ENCODE results near the gene KLC3.
"Not testable (repeated sequence)": the region's sequence is repeated elsewhere in the genome, so short reads cannot be mapped to it uniquely, and the experiment has no call there.

The KLC3 gene

DNA sequence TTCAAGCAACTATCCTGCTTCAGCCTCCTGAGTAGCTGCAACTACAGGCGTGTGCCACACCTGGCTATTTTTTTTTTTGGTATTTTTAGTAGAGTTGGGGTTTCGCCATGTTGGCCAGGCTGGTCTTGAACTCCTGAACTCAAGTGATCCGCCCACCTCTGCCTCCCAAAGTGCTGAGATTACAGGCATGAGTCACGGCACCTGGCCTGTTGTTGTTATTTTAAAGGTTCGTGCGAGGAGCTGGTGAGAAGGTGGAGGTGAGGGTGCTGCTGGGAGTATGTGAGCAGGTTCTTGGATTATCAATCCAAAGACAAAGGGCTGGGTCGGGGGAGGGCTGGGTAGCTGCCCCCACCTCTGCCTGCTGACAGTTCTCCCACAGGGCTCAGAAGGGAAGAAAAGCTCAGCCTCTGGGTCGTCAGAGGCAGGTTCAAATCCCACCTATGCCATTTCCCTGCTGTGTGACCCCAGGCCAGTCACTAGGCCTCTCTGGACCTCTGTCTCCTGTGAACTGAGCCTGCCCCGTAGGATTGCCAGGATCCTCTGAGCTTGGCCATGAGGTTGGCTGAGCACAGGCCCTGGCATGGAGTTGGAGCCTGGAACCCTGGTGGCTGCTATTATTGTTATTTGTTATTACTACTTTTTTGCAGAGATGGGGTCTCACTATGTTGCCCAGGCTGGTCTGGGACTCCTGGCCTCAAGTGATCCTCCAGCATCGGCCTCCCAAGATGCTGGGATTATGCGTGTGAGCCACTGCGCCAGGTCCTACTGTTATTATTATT is 19.4 kb upstream of the KLC3 start:
- no peak for DNase-seq

DNA sequence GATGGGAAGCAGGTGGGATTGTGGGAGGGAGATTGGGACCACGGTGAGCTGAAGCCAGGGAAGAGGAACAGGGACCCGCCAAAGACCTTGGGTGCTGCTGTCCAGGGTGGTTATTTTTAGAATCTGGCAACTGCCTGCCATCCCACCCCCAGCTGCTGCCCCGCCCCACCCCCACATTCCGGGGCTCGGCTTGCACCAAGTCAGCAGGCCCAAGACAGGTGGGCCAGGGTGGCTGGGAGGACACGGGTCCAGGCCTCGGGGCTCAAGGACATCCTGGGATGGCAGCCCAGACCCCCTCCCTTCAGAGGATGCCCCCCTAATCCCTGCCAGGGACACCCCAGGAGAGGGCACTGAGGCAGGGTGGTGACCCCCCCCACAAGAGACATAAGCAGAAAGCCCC is 18.7 kb upstream of the KLC3 start:
- DNase-seq: no peak

DNA sequence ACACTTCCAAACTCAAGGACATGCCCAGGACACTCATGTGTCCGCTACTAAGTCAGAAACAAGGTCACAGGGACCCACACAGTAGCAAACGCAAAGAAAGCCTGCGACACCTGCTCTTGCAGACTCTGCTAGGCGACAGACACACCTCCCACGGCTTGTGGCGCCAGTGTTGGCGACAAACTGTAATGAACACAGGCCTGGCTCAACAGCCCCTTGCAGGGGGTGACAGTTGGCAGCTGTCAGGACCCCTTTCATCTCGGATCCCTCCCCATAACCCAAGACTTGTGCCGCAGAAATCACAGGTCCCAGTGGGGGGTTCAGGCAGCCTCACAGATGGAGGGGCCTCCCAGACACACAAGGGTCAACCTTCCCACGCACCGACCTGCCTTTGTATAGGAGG is 18.2 kb upstream of the KLC3 start:
- no peak for DNase-seq

DNA sequence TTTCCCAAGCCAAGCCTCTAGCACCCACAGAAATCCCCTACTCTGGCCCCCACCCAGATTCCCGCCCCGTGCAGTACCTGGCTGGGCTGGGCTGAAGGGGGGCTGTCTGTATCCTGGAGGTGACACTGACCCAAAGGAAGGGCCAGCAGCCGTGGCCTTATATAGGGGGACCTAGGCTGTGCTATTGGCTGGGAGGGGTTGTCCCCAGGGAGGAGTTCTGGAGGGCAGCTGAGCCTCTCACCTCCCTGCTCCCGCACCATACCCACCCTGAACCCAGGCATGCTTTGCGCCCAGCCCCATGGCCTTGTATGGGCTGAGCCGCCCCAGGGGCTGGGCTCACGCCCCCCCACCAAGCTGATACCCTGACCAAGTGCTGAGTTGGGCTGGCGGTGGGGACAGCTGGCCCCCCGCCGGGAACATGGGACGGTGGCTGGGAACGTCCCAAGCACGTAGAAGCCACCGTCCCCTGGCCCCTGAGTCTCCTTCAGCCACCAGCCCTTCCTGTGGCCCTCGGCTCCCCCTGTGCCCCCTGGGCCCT is 17.7 kb upstream of the KLC3 start, which contains the start of gene CKM:
TSS of gene CKM (minus strand) at position 132 of the 538 bp plus-strand sequence. CDS start 3,162 bp downstream, outside the sequence.
- no peak for DNase-seq

DNA sequence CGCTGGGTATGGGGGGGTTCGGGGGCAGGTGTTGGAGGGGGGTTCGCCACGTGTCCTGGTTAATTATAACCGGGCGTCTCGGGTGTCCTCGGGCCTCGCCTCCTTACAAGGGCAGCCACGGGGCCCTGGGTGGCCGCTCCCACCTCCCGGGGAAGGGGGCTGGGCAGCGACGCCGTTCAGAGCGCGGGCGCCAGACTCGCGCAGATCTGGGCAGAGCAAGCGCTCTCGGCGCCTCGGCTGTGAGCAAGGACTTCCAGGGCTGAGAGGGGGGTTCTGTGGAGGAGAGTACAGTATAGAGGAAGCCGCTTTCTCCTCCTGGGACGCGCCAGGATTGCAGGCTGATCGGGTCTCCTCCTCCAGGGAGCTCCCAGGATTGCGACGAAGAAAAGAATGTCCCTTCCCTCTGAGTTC is 16.9 kb upstream of the KLC3 start:
- DNase-seq: no peak

DNA sequence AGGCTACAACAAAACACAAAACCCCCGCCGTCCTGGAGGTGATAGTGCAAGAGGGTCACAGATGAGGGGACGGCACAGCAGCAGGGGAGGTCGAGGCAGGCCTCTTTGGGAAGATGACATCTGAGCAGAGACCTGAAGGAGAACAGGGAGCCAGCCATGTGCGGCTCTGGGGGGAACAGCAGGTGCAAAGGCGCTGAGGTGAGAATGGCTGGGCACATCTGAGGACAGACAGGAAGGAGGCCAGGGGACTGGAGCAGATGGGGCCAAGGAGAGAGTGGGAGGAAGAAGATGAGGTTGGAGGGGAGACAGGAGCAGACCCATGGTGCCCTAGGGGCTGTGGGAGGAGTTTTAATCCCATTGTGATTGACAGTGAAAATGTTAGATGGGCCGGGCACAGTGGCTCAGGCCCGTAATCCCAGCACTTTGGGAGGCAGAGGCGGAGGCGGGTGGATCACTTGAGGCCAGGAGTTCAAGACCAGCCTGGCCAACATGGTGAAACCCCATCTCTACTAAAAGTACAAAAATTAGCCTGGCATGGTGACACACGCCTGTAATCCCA is 16.1 kb upstream of the KLC3 start:
- DNase-seq: no peak

DNA sequence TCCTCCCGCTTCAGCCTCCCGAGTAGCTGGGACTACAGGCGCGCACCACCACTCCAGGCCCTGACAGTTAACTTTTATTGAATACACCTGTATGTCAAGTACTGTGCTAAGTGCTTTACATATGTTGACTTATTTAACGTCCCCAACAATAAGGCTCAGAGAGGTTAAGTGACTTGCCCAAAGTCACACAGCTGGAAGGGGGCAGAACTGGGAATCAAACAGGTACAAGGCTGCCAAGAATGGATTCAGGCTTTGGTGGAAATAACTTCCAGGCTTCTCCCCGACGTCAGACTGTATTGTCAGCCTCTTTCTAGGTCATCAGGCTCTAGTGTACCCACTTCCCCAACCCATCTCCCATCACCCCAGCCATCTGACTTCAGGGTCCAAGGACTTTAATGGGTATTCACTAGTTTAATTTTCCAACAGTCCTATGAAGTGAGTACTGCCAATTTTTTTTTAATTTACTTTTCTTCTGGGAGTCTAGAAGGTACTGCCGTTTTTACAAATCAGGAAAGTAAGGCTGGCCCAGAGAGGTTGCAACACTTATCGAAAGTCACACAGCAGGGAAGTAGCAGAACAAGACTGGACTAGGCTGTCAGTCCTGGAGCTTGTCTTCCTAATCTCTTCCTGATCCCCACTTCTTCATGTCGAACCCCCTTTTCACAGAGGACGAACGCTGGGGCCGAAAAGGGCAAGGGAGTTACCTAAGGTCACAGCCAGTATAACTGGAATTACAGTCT is 13.0 kb upstream of the KLC3 start:
- DNase-seq: no peak

DNA sequence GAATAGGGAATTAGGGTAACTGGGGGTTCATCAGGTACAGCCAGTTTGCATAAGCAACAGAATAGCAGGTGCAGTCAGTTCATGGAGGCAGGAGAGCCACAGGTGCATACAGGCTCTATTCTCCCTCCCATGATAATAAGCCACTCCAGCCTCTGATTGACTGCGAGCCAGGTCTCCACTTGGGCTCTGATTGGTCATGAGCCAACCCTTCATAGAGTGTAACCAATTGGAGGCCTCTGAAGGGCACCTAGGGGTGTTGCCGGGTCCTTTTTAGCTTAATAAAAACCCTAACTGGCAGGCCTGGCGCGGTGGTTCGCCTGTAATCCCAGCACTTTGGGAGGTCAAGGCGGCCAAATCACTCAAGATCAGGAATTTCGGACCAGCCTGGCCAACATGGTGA is 9.1 kb upstream of the KLC3 start:
- DNase-seq: no peak

DNA sequence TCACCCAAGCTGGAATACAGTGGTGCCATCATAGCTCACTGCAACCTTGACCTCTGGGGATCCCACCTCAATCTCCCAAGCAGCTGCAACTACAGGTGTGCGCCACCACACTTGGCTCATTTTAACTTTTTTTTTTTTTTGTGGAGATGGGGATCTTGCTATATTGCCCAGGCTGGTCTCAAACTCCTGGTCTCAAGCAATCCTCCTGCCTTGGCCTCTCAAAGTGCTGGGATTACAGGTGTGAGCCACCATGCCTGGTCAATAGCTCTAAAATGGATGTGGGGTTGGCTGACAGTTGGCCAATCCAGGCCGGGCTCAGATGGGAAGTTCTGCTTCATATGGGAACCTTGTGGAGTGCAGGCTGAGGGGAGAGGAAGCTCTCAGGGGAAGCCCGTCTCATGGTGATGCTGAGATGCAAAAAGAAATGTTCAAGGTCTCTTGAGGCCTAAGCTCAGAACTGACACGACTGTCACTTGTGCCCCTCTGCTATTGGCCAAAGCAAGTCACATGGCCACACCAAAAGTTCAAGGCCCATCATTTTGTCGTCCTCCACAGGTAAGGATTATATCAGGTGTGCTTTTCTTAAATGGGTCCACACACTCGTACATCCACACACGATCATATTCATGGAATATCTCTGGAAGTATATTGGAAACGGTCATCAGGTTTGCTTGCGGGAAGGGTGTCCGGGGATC is 6.8 kb upstream of the KLC3 start:
- no peak for DNase-seq

DNA sequence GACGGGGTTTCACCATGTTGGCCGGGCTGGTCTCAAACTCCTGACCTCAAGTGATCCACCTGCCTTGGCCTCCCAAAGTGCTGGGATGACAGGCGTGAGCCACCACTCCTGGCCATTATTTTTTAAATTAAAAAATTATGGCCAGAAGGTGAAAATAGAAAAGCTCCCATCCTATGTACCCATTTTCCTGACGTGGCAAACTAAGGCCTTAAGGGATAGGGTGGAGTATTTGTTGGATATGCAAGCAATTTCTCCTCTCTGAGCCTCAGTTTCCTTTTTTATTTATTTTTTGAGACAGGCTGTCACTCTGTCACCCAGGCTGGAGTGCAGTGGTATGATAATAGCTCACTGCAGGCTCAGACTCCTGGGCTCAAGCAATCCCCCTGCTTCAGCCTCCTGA is 5.7 kb upstream of the KLC3 start:
- DNase-seq: not testable (repeated sequence)

DNA sequence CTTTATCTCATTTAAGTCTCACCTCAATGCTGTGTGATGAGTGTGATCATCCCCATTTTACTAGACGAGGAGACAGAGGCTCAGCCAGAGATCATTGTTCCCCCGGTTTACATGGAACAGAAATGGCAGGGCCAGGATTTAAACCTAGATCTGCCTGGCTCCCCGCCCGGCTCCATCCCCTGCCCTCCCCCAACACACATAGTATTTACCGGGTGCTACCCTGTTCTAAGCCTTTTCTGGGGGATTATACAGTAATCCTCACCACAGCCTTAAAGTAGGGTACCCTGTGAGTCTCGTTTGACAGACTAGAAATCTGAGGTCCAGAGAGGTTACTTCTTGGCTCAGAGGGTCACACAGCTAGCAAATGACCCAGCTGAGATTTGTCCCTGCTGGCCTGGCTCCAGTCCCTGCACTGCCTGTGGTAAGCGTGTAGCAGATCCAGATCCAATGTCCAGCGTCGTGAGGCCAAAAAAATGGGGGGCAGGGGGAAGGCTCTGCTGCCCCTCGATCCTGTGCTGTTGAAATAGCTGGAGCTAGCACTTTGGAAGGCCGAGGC is 3.8 kb upstream of the KLC3 start:
- no peak for DNase-seq

DNA sequence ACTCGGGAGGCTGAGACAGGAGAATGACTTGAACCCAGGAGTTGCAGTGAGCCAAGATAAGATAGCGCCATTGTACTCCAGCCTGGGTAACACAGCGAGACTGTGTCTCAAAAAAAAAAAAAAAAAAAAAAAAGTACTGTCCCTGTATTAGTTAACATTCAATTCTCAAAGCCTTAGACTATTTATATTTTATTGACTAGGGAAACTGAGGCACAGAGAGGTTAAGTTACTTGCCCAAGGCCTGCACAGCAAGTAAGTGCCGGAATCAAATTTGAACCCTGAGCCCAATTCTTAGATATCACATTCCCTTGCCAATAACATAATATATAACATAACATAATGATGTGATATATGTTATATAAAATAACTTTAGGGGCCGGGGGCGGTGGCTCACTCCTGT is 921 bp upstream of the KLC3 start:
- no peak for DNase-seq

DNA sequence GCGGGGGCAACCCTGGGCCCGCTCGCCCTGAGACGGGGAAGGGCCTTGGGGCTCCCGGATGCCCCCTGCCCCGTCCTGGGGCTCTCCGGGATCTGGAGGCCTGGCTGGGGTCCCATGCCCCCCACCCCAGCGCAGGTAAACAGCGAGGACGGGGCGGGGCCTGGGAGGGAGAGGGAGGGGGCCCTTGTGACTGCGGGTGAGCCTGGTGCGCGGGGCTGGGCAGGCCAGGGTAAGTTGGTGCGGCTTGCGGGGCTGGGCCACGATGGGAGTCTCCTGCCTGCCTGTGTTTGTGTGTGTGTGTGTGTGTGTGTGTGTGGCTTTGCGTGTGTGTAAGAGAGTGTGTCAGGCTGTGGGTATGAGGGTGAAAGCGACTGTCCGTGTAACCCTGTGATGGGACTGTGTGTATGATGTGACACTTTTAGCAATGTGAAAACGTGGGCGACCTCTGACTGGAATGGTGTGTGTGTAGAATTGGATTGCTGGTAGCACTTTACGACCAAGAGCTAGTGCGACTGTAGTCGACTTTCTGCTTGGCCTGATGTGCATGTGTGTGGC is 426 bp downstream of the KLC3 start:
- no peak for DNase-seq

DNA sequence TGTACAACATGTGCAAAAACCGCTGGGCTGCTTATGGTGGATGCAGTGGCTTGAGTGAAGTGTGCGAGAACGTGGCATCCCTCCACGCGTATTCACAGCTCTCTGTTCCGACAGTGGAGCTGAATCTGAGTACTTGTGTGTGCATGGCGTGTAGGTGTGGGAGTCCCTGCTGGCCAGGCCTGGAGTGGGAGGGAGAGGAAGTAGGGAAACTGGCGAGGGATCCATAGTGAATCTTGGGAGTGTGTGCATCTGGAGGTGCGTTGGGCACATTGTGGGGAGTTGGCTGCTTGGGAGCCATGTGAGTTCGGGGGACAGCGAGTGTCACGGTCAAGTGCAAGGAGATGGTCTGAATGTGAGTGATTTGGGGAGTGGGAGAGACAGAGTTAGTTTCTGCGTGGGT is 2.4 kb downstream of the KLC3 start:
- no peak for DNase-seq

DNA sequence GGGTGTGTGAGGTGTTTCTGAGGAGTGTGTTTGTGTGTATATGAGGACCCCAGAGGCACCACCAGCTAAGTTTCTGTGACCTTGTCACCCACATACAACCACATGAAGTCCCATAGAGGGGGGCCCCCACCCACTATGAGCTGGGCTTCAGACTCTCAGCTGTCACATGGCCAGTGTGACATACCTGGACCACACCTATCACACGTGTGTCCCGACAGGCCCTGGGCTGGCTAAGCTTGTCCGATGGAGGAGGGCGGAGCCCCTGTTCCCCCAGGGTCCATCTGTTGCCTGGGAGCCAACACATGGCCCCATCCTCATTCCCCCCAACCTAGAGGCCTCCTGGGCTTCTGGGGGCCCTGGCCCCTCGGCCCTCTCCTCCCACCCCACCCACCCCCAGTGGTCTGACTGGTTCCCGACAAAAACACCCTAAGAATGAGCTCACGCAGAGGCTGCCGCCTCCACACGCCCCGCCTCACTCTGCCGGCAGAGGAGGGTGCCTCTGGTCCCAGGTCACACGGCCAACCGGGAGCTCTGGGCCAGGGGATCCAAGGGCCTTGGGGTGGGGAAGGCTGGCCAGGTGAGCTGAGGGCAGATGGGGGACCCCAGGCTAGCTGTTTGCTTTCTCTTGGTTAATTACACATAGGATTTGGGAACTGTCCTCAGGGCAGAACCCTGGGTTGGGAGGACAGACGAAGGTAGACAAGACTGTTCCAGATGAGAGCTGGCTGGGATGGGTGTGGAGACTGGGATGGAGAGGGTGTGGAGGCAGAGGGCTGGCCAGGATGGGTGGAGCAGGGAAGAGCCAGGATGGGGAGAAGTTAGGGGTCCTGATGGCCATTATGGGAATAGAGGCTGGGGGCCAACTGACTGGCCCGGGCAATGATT is 4.3 kb downstream of the KLC3 start:
- no peak for DNase-seq

DNA sequence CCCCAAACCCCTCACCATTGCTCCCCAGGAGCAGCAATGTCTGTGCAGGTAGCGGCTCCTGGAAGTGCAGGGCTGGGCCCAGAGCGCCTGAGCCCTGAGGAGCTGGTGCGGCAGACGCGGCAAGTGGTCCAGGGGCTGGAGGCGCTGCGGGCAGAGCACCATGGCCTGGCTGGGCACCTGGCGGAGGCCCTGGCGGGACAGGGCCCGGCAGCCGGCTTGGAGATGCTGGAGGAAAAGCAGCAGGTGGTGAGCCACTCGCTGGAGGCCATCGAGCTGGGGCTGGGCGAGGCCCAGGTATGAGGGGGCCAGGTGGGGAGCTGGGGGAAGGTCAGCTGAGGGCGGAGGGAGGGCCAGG is 4.9 kb downstream of the KLC3 start:
- DNase-seq: no peak

DNA sequence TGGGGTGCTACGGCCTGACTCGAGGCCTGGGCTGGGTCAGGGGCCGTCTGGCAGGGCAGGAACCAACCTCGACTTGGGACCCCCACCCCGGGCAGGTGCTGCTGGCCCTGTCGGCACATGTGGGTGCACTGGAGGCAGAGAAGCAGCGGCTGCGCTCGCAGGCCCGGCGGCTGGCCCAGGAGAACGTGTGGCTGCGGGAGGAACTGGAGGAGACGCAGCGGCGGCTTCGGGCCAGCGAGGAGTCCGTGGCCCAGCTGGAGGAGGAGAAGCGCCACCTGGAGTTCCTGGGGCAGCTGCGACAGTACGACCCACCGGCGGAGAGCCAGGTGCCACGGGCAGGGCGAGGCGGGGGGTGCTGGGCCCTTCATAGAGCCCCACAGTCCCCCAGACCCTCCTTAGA is 5.9 kb downstream of the KLC3 start:
- no peak for DNase-seq

DNA sequence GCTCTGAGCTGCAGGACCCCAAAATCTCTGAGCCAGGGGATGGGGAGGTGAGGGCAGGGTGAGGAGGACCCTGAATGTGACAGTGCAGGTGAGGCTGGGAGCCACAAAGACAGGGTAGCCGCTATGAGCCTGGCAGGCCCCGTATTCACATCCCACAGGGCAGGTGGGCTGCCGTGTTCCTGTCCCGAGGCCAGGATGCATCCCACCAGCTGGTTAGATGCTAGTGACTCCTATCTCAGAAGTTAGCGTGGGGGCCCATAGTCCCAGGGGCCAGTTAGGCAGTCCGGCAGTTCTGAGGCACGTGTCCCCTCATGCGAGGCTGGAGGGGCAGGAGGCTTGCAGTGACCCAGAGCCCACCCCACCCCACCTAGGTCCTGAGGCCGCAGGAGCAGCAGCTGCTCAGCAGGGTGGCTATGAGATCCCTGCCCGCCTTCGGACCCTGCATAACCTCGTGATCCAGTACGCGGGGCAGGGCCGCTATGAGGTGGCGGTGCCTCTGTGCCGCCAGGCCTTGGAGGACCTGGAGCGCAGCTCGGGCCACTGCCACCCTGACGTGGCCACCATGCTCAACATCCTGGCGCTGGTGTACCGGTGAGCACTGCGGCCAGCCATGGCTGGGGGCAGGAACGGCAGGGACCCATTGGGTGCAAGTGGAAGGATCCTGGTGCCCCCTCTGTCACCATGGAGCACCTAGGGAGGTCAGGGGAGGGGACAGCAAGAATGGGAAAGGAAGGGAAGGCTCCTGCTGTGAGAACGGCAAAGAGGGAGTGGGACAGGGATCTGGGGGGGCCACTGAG is 7.2 kb downstream of the KLC3 start:
- no peak for DNase-seq

DNA sequence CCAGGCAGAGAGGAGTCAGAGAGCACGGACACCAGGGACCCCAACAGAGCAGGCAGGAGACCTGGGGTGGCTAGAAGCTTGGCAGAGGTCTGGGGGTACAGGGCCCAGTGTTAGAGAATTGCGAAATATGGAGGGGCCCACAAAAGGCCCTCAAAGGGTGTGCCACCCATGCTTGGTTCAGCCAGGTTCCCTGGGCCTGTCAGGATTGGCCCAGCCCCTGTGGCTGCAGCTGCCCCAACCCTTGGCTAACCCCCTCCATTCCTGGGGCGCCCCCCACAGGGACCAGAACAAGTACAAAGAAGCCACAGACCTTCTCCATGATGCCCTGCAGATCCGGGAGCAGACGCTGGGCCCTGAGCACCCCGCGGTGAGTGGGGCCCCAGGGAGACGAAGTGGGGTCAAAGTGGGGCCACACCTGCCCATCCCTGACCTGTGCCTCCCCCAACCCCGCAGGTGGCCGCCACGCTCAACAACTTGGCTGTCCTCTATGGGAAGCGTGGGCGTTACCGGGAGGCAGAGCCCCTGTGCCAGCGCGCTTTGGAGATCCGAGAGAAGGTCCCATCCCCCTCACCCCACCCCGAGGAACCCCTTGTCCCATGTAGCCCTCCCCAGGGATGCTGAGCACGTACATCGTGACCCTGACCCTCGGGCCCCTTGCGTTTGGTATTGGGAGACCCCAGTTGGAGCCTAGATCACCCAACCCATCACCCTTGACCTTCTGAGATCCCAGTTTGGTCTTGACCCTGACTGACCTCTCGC is 8.0 kb downstream of the KLC3 start:
- no peak for DNase-seq

DNA sequence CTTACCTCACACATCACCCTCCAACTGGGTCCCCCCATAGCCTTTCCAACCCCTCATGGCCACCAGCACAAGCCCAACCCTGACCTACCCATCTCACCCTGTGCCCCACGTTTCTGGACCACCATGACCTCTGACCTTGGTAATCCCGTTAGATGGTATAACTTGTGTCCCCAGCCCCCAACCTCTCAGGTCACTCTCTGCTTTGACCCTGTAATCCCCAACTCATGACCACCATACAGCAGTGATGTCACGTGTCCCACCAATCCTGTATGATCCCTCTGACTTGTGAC is 8.5 kb downstream of the KLC3 start:
- no peak for DNase-seq
